LHCN-M2 (cell line): ENCODE data around the gene DNAJC5G. TPM values are rescaled to one million over a fixed set of nuclear protein-coding genes. Genes with fewer than 3 reads are reported as not detected.
"Not testable (repeated sequence)": the region's sequence is repeated elsewhere in the genome, so short reads cannot be mapped to it uniquely, and the experiment has no call there.

ENCODE experiments used
- DNase-seq: peaks from one replicate; pipeline ENCODE4 v3.0.0-alpha.2; 2012; ENCODE audit warnings: low read depth
- total RNA-seq: library from RNA; depleted of rRNA; stranded (reverse); fragments of >200 nt; gene quantifications from 2 replicates; pipeline ENCODE4 v1.2.3, GENCODE V29; 2014

Gene DNAJC5G
- total RNA-seq, 1 experiment from 2014 or later = not detected

GRCh38 chr2:27280826-27281225 lies 5.6 kb downstream of the DNAJC5G start:
- DNase-seq = no peak

GRCh38 chr2:27281442-27281841 lies 6.2 kb downstream of the DNAJC5G start:
- no peak for DNase-seq

DNA sequence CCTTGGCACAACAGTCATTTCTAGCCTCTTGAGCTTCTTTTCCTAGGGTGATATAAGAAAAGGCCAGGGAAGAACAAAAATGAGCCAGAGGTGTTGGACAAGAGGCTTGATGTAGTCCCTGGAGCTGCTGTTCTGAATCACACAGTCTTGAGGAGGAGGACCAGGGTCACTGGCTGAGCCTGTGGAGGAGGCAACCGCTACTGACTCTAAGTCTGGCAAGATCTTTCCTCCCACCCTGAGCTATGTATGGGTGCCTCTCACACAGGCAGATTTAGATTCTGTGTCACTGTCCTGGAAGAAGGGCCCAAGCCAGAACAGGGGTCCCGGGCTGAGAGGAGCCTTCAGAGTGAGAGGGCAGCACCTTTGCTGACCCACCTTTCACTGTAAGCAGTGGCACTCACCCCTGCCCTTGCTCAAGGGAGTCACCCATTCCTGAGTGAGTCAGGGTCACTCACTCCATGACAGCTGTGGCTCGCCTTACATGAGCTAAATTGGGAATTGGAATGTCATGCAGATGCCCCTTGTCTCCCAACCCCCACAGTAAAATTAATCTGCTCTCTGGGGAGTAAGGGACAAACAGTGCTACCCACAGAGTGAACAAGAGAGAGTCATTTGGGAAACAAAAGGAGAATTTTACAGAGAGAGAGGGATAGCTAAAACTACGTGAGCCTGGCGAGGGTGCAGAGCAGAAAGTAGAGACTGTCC lies 6.8 kb downstream of the DNAJC5G start, which contains the start of gene TRIM54:
TRIM54 (plus strand) TSS at position 575 of the 705 bp plus-strand sequence. CDS start 303 bp downstream, outside the sequence.
- DNase-seq = peak; percentile 61

DNA sequence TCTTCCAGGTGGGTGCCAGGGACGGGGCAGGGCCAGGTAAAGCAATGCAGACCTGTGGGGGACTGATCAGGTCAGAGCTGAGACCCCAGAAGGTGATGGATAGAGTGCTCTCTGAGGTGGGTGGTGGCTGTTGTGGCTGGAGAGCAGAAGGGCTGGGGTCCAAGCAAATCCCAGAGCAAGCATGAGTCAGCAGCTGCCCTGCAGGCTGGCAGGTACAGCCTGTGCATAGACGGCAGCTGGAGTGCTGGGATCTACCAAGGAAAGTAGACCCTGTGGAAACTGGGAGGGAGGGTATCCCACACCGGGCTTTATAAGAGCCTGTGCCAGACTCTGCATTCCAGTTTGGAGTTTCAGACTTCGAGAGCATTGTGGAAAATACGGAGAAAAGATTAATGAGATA lies 7.7 kb downstream of the DNAJC5G start:
- no peak for DNase-seq

DNA sequence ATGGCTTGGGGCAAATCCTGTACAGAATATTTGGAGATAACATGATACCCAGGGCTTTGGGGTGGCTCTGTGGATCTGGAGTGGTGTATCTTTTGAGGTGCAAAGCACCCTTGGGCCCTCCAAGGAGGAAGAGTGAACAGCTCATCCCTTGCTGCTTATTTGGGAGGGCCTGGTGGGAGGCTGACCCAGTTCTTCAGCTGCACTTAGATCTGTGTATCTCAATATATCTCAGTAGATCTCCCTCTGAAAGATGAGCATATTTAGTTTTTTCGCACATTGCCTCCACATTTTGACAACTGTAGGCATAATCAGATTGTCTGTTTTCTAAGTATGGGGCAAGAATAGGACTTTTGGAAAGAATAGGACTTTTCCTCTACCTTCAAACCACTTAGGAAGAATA lies 9.8 kb downstream of the DNAJC5G start:
- no peak for DNase-seq

DNA sequence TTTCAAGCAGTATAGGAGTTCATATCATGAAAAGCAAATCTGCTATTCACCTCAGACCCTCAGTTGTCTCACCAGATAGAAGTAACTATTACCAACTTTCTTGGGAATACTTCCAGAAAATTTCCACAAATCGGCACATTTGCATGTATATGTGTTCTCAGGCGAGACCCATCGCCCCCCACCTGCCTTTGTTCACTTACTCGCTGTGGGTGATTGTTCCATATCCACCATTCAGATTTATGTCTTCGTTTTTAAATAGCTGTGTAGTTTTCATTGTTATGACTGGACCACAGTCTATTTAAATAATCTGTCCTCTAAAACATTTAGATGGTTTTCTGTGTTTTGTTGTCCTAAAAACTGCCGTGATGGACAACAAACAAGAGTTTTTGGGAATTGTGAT lies 10.2 kb downstream of the DNAJC5G start:
- no peak for DNase-seq

DNA sequence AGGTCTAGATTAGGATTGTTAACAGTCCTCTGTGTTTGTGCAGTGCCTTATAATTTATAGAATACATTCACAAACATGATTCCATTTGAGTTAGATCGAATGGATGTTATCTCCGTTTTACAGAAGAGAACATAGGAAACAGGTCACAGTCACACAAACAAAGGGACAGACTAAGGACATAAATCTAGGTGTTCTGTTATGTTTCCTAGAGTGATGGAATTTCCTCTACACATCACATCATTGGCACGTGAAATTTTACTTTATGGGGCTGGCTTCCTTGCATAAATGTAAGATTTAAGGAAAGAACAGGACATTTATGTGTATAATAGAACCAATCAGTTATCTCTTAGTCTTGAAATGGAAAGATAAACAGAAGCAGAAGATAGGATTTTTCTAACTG lies 13.4 kb downstream of the DNAJC5G start:
- no peak for DNase-seq

DNA sequence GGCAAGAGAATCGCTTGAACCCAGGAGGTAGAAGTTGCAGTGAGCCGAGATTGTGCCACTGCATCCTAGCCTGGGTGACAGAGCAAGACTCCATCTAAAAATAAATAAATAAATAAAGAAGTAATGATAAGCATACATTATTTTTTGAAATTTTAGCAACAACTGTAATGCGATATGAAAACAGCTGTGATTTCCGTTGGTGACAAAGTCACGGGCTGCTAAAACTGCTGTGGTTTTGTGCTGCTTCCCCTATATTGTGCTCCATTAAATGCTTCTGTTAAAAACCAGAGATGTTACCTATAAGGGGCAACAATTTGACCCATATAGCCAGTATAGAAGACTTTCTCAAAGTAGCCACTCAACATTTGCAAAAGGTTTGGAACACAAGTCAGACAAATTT lies 15.3 kb downstream of the DNAJC5G start:
- DNase-seq = no peak

GRCh38 chr2:27291865-27292264 lies 16.6 kb downstream of the DNAJC5G start:
- DNase-seq = no peak

- no peak for DNase-seq
Measured at GRCh38 chr2:27294928-27295327, 19.7 kb downstream of the DNAJC5G start.

- no peak for DNase-seq
Measured at GRCh38 chr2:27296481-27296880, 21.2 kb downstream of the DNAJC5G start.

- no peak for DNase-seq
Measured at GRCh38 chr2:27297195-27297594, 22.0 kb downstream of the DNAJC5G start.

DNA sequence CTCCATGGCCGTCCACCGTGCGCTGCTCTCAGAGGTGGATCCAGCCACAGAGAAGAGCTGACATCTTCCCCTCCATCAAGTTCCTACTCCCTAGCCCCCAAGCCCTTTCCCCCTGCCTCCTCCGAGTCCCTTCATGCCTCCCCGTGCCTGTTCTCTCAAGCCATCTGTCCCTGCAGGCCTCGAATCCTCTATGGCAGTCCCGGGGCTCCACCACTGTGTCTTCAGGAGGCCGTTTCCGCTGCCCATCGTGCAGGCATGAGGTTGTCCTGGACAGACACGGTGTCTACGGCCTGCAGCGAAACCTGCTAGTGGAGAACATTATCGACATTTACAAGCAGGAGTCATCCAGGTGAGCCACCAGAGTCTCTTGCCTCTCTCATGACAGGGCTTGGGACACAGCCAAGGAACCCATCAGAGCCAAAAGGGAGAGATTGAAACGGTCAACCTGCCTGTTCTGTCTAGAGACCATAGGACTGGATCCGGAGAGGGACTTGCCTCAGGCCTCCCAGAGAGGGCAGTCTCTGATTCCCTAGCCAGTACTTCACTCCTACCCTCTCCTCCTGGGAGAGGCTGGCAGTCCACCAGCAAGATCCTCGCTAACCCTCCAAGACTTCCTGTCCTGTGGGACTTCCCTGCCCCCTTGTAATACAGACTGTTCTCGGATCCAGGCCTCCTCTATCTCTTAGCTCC lies 23.3 kb downstream of the DNAJC5G start:
- DNase-seq = no peak

- DNase-seq = not testable (repeated sequence)
Measured at GRCh38 chr2:27300606-27301005, 25.4 kb downstream of the DNAJC5G start.

DNA sequence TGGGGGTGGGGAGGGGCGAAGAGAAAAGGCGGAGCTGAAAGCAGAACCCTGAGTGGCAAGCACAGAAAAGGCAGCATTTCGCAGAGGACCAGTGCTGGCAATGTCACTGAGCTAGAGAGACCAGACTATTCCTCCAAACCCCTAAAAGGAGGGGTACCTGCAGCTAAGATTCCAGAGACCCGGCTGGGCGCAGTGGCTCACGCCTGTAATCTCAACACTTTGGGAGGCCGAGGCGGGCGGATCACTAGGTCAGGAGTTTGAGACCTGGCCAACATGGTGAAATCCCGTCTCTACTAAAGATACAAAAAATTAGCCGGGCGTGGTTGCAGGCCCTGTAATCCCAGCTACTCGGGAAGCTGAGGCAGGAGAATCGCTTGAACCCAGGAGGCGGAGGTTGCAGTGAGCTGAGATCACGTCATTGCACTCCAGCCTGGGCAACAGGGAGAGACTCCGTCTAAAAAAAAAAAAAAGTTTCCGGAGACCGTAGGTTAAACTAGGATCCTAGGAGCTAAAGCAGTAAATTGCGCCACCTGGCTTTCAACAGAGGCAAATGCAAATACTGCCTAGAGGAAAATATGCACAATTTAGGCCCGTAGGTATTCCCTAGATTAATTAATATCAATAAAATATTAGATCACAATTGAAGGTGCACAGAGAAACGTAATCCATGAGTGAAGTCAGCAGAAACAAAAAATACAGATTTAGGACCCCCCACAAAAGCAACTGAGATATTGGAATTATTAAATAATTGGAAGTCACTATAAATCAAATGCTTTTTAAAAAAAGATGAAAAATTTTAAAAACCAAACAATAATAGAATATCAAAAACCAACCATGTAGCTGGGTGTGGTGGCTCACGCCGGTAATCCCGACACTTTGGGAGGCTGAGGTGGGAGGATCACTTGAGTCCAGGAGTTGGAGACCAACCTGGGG lies 28.1 kb downstream of the DNAJC5G start:
- peak; percentile 66 for DNase-seq

DNA sequence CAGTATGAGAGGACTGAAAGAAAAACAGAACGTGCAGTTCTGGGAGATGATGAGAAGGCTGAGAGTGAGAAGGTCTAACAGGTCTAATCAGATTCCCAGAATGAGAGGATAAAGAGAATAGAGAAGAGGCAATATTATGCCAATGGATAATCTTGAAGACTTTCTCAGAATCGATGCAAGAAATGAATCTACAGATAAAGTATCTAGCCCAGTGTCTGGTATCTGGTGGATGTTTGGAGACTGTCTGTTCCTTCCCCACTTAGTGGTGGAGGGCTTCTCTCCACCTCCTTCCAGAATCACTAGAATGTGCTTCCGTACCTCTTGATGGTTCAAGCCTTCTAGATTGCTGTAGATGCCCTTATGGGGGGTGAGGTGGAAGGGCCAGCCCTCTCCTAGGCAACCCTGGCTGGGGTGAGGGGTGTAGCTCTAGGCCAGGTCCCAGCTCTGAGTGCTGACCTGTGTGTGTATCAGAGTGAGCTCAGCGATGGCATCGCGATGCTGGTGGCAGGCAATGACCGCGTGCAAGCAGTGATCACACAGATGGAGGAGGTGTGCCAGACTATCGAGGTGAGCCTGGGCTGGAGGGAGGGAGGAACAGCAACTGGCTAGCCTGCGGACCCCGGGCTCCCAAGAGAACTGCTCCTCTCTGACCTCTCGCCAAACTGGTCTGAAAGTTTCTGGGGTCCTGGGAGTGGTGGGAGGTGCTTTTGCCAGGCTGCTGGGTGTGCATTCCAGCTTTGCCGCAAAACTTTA lies 29.4 kb downstream of the DNAJC5G start:
- no peak for DNase-seq

GRCh38 chr2:27305516-27305915 lies 30.3 kb downstream of the DNAJC5G start:
- no peak for DNase-seq

DNA sequence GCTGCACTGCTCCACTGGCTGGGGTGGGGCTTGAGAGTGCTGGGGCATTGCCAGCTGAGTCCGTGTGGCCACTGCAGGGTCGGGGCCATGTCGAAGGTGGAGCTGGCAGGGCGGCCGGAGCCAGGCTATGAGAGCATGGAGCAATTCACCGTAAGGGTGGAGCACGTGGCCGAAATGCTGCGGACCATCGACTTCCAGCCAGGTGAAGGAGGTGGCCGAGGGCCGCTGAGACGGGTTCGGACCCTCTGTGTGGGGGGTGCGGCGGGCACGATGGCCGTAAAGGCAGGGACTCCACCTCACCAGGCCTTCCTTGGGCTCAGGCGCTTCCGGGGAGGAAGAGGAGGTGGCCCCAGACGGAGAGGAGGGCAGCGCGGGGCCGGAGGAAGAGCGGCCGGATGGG lies 30.9 kb downstream of the DNAJC5G start:
- DNase-seq = no peak

DNA sequence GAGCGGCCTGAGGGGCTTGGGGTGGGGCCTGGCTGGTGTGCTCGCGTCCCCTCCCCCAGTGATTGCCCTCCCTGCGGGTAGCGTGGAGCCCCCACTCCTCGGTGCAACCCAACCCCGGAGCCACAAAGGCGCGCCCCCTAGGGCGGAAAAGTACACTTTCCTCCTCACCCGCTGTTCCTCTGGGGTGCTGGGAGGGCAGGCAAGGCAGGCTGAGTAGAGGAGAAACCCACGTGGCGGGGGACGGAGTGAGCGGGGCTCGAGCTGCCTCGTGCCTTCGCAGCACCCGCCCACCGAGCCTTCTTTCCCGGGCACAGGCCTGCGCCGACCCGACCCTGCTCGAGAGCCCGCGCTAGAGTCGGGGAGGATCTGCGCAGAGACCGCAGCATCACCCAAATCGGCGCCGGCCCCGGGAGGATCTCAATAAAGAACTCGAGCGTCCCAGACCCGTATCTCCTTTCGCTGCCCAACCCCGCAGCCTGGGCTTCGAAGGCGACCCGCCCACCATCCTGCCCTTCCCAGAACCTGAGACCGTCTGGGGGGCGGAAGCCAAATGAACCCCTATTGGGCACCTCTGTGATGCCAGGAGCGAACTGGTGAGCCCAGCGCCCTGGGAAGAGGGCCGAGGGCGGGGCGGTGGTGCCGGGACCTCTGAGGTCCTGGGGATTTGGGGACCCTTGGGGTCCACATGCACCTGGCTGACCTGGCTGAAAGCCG lies 31.5 kb downstream of the DNAJC5G start:
- DNase-seq = no peak

DNA sequence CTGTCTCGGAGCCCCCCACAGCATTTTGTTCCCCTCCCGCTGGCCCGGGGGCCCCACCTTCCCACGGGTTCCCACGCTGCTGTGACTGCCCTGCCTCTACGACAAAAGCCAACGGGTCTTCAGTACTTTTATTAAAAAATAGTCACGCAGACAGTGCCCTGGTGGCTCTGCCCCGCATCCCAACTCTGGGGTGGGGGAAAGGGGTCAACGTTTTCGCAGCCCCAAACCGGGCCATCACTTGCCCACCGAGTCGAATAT lies 32.0 kb downstream of the DNAJC5G start:
- DNase-seq = no peak
